ENCODE measurements around the gene MYOZ2. TPM values are rescaled to one million over a fixed set of nuclear protein-coding genes. Genes with fewer than 3 reads are reported as not detected.

The MYOZ2 gene
- total RNA-seq, 1 donor from 2014 or later = not detected

- Histone ChIP-seq H3K27me3 (ENCODE audit: control insufficient read depth, insufficient read depth, low read length) (no peaks in the 10 kb centered on the region), H3K4me3 (ENCODE audit: low read depth, low read length) (no peak overlapping the region), H3K36me3 (ENCODE audit: control insufficient read depth, insufficient read depth, low read length) (no peaks in the 10 kb centered on the region)
- TF ChIP-seq, protein P1, sequence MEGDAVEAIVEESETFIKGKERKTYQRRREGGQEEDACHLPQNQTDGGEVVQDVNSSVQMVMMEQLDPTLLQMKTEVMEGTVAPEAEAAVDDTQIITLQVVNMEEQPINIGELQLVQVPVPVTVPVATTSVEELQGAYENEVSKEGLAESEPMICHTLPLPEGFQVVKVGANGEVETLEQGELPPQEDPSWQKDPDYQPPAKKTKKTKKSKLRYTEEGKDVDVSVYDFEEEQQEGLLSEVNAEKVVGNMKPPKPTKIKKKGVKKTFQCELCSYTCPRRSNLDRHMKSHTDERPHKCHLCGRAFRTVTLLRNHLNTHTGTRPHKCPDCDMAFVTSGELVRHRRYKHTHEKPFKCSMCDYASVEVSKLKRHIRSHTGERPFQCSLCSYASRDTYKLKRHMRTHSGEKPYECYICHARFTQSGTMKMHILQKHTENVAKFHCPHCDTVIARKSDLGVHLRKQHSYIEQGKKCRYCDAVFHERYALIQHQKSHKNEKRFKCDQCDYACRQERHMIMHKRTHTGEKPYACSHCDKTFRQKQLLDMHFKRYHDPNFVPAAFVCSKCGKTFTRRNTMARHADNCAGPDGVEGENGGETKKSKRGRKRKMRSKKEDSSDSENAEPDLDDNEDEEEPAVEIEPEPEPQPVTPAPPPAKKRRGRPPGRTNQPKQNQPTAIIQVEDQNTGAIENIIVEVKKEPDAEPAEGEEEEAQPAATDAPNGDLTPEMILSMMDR (IDR thresholded peaks at IDR 0.05; ENCODE audit: insufficient read depth, low read length, poor library complexity, severe bottlenecking) = no peak
- no peak for DNase-seq (ENCODE audit: low read depth)
These were observed 98.1 kb downstream of the MYOZ2 start for GRCh38 chr4:119233750-119234149.

- no peak overlapping the region for H3K4me3 ChIP-seq (ENCODE audit: low read depth, low read length)
- no peaks in the 10 kb centered on the region for H3K27me3 ChIP-seq (ENCODE audit: control insufficient read depth, insufficient read depth, low read length)
- TF ChIP-seq, protein P1 (IDR thresholded peaks at IDR 0.05; ENCODE audit: insufficient read depth, low read length, poor library complexity, severe bottlenecking) = no peak
- H3K36me3 ChIP-seq (ENCODE audit: control insufficient read depth, insufficient read depth, low read length) = no peaks in the 10 kb centered on the region
- DNase-seq (ENCODE audit: low read depth) = no peak
These were observed 101.6 kb downstream of the MYOZ2 start for GRCh38 chr4:119237201-119237600.

Other genes starting within 250 kb of the MYOZ2 start
- 0.42 and 0.68 TPM in 2 replicates for gene SYNPO2, start 247.0 kb upstream of the MYOZ2 start, total RNA-seq
- gene USP53, start 76.9 kb downstream of the MYOZ2 start, total RNA-seq = 30.7 and 32.8 TPM in 2 replicates
- not detected in 2 replicates for gene FABP2, start 186.3 kb downstream of the MYOZ2 start, total RNA-seq